Posterior cingulate gyrus (tissue), 11 donors: ENCODE data around the gene ZNF503.
"Not testable (repeated sequence)": the region's sequence is repeated elsewhere in the genome, so short reads cannot be mapped to it uniquely, and the experiment has no call there.

Source experiments
- DNase-seq, 10 donors: peaks; one replicate each; pipeline versions ENCODE4 v3.0.0 to v3.0.0-alpha.2; 2020 to 2021; ENCODE audit warnings: mixed read lengths in 3 of 10
- intact Hi-C: fragments of 100-400 bp; cut with DNase I; formaldehyde crosslinking; loops from one replicate; pipeline ENCODE4 v1.15.1; 2023

Gene ZNF503

DNA sequence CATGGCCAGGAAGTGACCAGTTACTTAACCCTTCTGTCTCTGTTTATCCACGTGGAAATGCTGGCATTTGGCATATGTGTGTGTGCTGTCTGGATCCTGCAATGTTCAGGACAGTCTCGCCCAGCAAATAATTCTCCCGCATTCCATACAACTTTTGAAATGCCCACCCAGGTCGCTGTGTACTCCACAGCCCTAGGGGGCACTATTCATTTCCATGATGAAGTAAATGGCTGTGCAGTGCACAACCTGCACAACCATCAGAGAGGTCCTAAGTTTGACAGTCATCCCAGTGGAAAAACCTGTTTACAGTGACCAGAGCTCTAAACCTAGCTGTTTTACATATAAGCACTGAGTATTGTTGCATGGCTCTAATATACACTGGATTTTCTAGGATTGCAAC lies 38.1 kb downstream of the ZNF503 start:
- intact Hi-C loops: no loop called here
- DNase-seq: no peak

DNA sequence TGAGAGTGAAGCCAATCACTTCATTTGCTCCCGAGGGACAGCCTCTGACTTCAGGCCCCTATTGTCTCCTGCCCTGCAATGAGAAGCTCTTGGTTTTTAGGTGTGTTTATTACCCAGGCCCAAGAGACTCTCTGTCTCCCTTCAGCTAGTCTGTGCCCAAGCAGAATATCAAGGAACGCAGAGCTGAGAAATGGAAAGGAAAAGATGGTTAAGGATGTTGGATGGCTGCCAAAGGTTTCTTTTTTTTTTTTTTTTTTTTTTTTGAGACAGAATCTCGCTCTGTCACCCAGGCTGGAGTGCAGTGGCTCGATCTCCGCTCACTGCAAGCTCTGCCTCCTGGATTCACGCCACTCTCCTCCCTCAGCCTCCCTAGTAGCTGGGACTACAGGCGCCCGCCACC lies 41.7 kb downstream of the ZNF503 start:
- intact Hi-C loops, DNase-seq: not testable (repeated sequence)

DNA sequence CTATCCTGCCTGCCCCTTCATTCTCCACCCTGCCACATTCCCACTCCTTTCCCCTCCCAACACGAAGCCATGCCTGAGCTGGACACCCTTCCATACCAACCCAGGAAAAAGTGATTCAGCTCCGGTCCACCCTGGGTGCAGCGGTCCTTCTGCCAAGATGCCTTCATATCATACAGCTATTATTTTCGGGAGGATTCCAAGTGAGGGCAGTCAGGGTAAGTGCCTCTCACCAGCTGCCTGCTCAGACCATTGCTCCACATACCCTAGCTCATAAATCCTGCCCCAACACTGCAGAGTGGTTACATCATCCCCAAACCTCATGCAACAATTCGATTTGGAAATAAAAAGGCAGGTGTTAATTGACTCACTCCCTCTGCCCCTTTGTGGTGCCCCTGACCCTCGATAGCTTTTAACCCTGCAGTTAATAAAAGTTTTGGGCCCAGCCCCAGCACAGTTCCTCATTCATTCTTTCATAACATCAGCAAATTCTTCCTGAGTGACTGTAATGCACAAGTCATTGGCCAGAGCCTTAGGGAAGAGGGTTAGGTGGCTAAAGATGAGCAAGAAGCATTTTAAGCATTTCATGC lies 42.6 kb downstream of the ZNF503 start:
- intact Hi-C loops: no loop called here
- peak in 1 of 10 donors; percentile 41 for DNase-seq

DNA sequence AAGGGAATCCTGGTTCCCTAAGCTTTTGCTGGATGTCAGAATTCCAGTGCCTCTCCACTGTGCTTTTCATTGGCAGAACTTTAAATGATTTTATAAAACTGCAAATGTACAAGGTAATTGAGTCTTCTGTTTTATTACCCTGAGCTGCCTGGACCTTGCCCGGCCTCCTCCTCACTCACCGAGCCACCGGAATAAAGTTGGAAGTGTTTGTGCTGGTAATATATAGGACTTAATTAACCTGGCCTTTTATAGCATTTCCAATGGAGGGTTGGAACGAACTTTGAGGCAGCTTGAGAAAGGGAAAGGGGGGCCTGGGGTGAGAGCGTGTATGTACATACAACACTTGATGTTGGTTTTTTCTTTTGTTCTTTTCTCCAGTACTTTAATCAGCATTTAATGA lies 43.4 kb downstream of the ZNF503 start:
- intact Hi-C loops: no loop called here

DNA sequence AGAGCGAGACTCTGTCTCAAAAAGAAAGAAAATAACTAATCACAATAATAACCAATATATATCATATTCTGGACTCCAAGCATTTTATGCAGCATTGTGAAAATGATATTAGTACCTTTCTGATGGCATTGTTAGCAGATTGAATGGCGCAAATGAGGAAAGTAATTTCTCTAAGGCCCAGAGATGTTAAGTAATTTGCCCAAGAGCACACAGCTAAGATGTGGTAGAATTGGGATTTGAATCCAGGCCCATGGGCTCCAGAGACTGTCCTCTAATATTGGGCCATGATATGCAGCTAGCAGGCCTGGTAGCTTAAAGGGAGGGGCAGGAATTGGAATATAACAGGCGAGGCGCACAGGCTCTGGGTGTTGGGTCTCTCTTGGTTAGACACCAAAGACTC lies 44.1 kb downstream of the ZNF503 start:
- DNase-seq: no peak
- intact Hi-C loops: no loop called here

More for the DNA sequence above, 43.4 kb downstream of the ZNF503 start:
- DNase-seq: peak in 1 of 10 donors; percentile 24

DNA sequence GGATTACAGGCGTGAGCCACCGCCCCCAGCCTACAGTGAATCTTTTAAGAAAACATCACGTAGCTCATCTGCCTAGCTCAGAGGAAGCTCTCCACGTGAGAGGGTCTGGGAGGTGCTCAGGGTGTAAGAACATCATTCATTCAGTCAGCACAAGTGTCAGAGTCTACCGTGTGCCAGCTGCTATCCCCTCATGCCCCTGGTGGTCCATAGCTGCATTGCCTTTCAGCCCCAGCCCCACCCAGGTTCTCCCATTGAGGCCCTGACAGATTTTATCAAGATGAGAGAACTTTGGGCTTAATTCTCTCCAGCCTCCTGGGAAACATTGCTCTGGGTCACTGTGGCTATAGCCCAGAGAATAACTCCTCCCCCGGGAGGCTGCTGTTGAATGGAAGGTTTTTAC lies 45.1 kb downstream of the ZNF503 start:
- intact Hi-C loops: no loop called here
- peak in 1 of 10 donors; percentile 13 for DNase-seq

DNA sequence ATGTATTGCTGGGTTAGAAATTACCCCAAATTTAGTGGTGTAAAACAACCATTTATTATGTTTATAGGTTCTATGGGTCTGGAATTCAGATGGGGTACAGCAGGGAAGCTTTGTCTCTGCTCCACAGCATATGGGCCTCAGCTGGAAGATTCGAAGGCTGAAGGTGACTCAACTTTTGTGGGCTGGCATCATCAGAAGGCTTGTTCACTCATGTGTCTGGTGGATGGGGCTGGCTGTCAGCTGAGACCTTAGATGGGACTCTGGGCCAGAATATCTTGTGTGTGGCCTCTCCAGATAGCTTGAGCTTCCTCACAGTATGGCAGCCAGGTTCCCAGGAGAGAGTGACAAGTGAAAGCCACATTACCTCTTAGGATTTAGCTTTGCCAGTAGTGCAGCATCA lies 45.9 kb downstream of the ZNF503 start:
- DNase-seq: peak in 1 of 10 donors; percentile 12

DNA sequence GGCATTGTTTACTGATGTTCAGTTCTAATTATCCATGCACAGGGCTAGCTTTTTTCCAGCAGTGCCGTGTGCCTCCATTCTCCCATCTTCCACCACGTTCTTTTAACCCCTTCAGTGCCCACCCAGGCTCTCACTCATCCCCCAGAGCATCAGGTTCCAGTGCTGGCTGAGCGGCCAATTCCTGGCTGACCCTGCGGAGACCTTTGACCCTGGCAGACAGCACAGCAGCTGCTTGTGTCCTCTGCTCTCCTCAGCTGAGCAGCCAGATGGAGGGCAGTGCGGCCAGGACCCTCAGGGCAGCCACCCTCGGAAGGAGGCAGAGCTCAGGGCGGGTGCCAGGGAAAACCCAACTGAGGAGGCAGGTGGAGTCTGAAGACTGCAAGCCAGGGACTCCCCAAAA lies 48.4 kb downstream of the ZNF503 start:
- DNase-seq: peak in 1 of 10 donors; percentile 52
- intact Hi-C loops: no loop called here

More for the DNA sequence above, 45.9 kb downstream of the ZNF503 start:
- intact Hi-C loops: no loop called here

DNA sequence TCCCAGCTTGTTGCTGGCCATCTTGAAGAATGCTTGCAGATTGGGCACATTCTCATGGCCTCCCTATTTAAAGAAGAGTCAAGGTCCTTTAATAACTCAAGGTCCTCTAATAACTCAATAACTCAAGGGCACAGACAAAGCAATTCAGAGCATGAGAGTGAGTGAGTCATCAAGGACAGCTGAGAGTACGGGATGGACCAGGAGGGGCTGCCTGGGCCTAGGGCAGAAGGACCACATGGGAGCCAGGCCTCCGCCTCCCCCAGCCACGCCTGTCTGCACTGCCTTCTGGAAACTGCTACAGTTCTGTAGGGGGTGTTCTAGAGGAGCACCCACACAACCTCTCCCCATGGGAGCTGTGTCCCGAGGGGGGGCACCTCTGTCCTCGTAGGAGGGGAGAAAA lies 48.9 kb downstream of the ZNF503 start:
- intact Hi-C loops: no loop called here
- peak in 1 of 10 donors; percentile 67 for DNase-seq

DNA sequence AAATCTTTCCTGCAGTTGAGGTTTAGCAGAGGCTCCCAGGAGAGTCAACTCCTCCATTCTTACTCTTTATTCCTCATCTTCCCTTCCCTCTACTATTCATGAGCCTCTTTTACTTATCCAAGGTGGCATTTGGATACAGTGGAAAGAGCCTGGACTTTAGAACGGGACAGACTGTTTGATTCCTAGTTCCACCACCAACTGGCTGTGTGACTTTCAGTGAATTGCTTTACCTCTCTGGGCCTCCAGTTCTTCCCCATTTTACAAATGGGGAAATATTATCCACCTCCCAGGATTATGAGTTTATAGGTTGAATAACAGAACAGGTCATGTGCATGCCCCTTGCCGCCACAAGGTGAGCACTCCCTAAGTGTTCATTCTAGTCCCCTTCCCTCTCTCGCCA lies 49.9 kb downstream of the ZNF503 start:
- no peak for DNase-seq
- intact Hi-C loops: no loop called here

DNA sequence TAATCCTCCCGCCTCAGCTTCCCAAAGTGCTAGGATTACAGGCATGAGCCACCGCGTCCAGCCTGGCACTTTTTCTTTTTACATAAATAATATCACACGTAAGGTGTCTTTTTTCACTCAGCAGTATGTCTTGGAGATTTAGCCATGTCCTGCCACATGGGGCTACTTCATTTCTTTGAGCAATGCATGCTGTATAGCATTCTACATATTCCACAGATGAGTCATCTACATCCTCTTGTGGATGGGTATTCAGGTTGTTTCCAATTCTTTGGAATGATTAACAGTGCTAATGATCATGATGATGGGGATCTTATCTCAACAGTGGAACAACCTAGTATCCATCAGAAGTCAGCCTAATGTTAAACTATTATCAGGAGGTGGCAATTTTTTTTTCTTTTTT lies 50.8 kb downstream of the ZNF503 start:
- DNase-seq: no peak
- intact Hi-C loops: no loop called here
